ENCODE measurements around the gene TSPAN9. TPM values are rescaled to one million over a fixed set of nuclear protein-coding genes. Genes with fewer than 3 reads are reported as not detected.

Gene TSPAN9
- total and polyA plus RNA-seq, 4 donors: 27.6 to 40.1 (median 30.9) TPM

DNA sequence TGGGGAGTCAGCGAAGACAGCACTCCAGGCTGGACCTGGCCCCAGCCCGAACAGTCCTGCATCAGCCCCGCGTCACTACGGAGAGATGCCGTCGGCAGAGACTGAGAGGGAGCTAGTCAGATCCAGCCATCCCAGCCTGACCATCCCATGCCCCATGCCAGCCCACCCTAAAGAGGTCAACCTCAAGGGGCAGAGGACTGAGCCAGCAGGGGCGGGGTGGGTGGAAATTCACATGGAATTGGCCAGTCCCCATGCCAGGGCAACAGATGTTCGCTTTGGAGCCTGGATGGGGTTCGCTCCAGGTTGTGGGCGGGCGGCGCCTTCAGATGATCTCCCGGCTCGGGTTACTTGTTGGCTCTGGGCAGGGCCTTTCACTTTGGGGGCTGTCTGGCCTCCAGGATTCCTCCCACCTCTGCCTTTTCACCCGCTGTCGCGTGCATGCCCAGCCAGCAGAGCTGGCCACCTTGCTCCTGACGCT lies 154.3 kb downstream of the TSPAN9 start:
- Histone ChIP-seq H3K4me3 (ENCODE audit: low read depth, low read length) (no peak overlapping the region), H3K36me3 (ENCODE audit: control insufficient read depth, insufficient read depth, low read length) (peaks cover 9% of the 10 kb centered on the region), H3K27me3 (ENCODE audit: control insufficient read depth, insufficient read depth, low read length) (no peaks in the 10 kb centered on the region), H3K27ac (ENCODE audit: low read depth, low read length) (no peak overlapping the region), H3K9me3 (ENCODE audit: control insufficient read depth, insufficient read depth, low read length) (peaks cover 2% of the 10 kb centered on the region), H3K4me1 (ENCODE audit: control insufficient read depth, insufficient read depth, low read length) (peaks cover 41% of the 10 kb centered on the region)
- no peak for DNase-seq (ENCODE audit: low read depth in 4 of 6, low spot score in 6 of 6)
- WGBS (ENCODE audit: insufficient coverage): 81% methylated on average over 19 of the region's 19 CpGs

DNA sequence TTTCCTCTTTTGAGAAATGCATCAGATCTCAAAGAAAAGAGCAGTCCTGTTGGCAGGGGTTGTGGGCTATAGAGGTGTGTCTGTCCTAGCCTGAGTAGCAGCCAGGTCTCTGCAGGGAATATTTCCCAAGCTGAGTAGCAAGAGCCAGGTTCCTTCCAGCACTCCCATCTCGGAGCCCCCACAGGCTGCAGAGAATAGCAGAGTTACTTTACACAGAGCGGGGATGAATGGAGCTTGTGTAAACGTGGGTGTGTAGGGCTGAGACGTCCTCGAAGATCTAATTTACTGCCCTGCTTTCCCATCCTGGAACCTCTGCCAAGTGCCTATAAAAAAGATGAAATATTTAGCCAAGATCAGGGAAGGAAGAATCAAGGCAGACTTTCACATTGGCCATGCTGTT lies 156.6 kb downstream of the TSPAN9 start:
- peak in 1 of 6 donors; percentile 44 for DNase-seq (ENCODE audit: low read depth in 4 of 6, low spot score in 6 of 6)
- peaks cover 50% of the 10 kb centered on the region for H3K4me1 ChIP-seq (ENCODE audit: control insufficient read depth, insufficient read depth, low read length)
- WGBS (ENCODE audit: insufficient coverage): no CpG with 5 or more reads among the region's 5 CpGs

DNA sequence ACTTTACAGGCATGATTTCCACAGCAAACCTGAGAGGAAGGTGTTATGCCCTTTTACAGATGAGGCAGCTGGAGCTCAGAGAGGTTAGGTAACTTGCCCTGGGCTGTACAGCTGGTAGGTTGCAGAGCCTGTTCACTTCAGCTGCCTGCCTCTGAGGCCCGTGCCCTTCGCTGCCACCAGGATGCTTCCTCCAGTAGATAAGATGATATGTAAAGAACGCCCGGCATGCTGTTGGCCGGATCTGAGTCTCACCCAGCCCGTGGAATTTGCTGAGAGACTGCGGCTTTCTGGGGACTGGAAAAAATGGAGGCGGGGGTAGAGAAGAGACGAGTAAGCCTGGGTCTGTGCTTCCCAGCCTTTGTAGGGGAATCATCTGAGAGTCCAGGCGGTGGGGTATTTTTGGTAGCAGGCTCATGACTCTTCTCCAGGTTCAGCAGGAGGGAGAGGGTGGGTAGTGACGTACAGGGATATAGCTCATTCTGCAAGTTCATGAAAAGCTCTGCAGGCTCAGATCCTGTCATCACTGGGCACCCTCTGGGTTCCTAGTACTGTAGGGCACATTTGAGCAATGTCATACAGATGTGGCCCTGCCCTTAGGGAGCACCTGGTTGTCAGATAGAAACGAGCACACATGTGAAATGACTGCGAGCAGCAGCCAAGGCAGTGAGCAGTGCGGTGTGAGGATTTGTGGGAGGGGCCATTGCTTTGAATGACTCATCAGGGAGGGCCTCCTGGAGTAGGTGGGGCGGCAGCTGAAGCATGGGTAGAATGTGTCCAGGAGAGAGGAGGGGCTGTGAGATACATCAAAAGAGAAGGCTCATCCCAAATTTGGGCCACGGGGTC lies 159.4 kb downstream of the TSPAN9 start:
- Histone ChIP-seq H3K4me3 (ENCODE audit: low read depth, low read length) (no peak overlapping the region), H3K36me3 (ENCODE audit: control insufficient read depth, insufficient read depth, low read length) (peaks cover 4% of the 10 kb centered on the region), H3K9me3 (ENCODE audit: control insufficient read depth, insufficient read depth, low read length) (no peaks in the 10 kb centered on the region), H3K27me3 (ENCODE audit: control insufficient read depth, insufficient read depth, low read length) (no peaks in the 10 kb centered on the region), H3K27ac (ENCODE audit: low read depth, low read length) (no peak overlapping the region), H3K4me1 (ENCODE audit: control insufficient read depth, insufficient read depth, low read length) (peaks cover 26% of the 10 kb centered on the region)
- 79% methylated on average over 15 of the region's 16 CpGs for WGBS (ENCODE audit: insufficient coverage)
- no peak for DNase-seq (ENCODE audit: low read depth in 4 of 6, low spot score in 6 of 6)

More for the DNA sequence above, 156.6 kb downstream of the TSPAN9 start:
- Histone ChIP-seq H3K36me3 (ENCODE audit: control insufficient read depth, insufficient read depth, low read length) (peaks cover 7% of the 10 kb centered on the region), H3K27me3 (ENCODE audit: control insufficient read depth, insufficient read depth, low read length) (no peaks in the 10 kb centered on the region), H3K9me3 (ENCODE audit: control insufficient read depth, insufficient read depth, low read length) (peaks cover 2% of the 10 kb centered on the region), H3K4me3 (ENCODE audit: low read depth, low read length) (no peak overlapping the region), H3K27ac (ENCODE audit: low read depth, low read length) (no peak overlapping the region)

DNA sequence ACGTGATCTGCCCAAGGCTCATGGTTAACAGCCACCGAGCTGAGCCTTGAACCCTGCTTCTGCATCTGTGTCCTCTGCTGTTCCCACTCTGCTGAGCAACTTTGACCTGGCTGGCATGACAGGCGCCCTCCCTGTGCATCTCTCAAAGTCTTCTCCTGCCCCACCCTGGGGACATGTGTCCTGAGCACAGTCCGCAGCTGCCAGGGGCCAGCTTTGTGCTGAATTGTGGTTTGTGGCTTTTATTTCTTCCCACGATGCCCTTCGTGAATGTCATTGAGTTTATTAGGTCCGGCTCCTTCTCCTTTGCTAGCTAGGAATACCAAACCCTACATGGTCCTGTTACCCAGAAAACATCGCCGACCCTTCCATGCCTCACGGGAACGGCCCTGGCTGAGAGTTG lies 161.0 kb downstream of the TSPAN9 start:
- Histone ChIP-seq H3K9me3 (ENCODE audit: control insufficient read depth, insufficient read depth, low read length) (no peaks in the 10 kb centered on the region), H3K36me3 (ENCODE audit: control insufficient read depth, insufficient read depth, low read length) (peaks cover 8% of the 10 kb centered on the region), H3K27me3 (ENCODE audit: control insufficient read depth, insufficient read depth, low read length) (no peaks in the 10 kb centered on the region), H3K4me3 (ENCODE audit: low read depth, low read length) (no peak overlapping the region), H3K27ac (ENCODE audit: low read depth, low read length) (no peak overlapping the region), H3K4me1 (ENCODE audit: control insufficient read depth, insufficient read depth, low read length) (peaks cover 22% of the 10 kb centered on the region)
- WGBS (ENCODE audit: insufficient coverage): 75% methylated on average over 6 of the region's 11 CpGs
- no peak for DNase-seq (ENCODE audit: low read depth in 4 of 6, low spot score in 6 of 6)

DNA sequence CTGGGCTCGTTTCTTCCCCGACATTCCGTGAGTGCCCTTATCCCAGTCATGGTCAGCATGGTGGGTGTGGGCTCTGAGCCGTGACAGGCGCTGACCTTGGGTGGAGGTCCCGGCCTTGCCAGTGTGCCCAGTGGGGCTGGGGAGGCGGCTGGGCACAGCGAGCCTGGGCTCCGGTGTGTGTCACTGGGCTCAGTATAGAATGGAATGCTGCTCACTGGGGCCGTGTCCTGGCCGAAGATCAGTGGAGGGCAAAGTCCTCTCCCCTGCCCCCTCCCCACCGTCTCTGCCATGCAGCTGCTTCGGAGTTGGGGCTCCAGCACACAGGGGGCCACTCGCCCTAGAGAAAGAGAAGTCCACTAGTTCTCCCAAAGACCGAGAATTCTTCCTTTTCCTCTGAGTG lies 164.4 kb downstream of the TSPAN9 start:
- Histone ChIP-seq H3K36me3 (ENCODE audit: control insufficient read depth, insufficient read depth, low read length) (peaks cover 22% of the 10 kb centered on the region), H3K27me3 (ENCODE audit: control insufficient read depth, insufficient read depth, low read length) (no peaks in the 10 kb centered on the region), H3K4me3 (ENCODE audit: low read depth, low read length) (no peak overlapping the region), H3K4me1 (ENCODE audit: control insufficient read depth, insufficient read depth, low read length) (peaks cover 29% of the 10 kb centered on the region), H3K27ac (ENCODE audit: low read depth, low read length) (no peak overlapping the region), H3K9me3 (ENCODE audit: control insufficient read depth, insufficient read depth, low read length) (no peaks in the 10 kb centered on the region)
- DNase-seq (ENCODE audit: low read depth in 4 of 6, low spot score in 6 of 6): no peak
- WGBS (ENCODE audit: insufficient coverage): 85% methylated on average over 12 of the region's 15 CpGs

DNA sequence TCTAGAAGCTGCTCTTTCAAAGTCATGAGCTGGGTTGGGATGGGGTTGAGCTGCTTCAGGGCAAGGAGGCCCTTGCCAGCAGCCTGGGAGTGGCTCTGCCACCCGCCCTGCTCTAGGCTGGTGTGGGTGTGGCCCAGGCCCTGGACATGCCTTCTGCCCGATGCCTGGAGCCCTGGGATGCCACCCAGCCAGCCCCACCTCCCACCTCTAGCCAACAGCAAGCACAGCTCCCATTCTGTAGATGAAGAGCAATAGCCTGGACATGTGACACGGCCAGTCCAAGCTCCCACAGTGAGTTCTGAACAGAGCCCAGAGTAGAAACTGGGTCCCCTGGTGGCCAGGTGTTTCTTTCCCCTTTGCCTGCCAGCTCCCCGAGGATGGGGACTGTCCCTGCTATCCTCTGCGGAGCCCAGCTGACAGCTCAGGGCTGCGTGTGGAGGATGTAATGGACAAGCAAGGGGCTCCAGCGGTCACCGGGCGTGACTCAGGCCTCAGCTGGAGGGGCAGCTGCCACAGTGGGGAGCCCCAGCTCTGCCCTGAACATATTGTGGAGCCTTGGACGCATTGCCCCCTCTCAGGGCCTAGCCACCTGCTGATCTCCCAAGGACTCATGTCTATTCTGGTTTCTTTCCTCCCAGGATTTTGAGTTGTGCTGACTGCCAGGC lies 165.2 kb downstream of the TSPAN9 start:
- Histone ChIP-seq H3K9me3 (ENCODE audit: control insufficient read depth, insufficient read depth, low read length) (no peaks in the 10 kb centered on the region), H3K4me3 (ENCODE audit: low read depth, low read length) (no peak overlapping the region), H3K4me1 (ENCODE audit: control insufficient read depth, insufficient read depth, low read length) (peaks cover 25% of the 10 kb centered on the region), H3K27ac (ENCODE audit: low read depth, low read length) (no peak overlapping the region), H3K27me3 (ENCODE audit: control insufficient read depth, insufficient read depth, low read length) (no peaks in the 10 kb centered on the region), H3K36me3 (ENCODE audit: control insufficient read depth, insufficient read depth, low read length) (peaks cover 22% of the 10 kb centered on the region)
- DNase-seq (ENCODE audit: low read depth in 4 of 6, low spot score in 6 of 6): no peak
- WGBS (ENCODE audit: insufficient coverage): 83% methylated on average over 7 of the region's 10 CpGs

DNA sequence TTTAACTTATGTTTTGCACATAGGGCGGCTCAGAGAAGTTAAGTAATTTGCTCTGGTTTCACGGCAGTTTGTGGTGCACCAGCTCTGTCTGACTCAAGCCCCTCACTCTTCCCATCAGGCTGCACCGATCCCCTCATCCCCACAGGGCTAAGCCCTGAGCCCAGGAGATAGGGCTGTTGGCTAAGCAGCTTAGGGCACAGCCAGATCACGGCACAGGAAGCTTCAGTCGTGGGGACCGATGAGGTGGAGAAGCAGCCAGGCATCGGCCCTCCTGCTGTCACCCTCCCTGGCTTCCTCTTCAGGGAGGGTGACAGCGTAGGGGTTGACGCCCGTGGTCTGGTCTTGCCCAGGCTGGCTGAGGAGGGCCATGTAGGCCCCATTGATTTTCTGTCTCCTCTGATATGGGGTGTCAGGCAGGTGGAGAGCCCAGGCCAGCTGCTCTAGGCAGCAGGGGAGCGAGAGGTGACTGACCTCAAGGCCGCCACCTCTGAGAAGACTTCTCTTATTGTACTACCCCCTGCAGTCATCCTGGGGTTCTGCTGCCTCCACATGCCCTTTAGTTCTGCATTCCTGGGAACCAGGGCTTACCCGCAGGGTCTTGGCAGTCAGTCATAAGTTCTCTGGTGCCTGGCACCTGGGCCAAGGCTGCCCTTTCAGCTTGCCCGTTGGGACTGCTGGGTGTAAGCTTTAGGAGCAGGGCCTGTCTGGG lies 166.4 kb downstream of the TSPAN9 start:
- 85% methylated on average over 14 of the region's 14 CpGs for WGBS (ENCODE audit: insufficient coverage)
- Histone ChIP-seq H3K27ac (ENCODE audit: low read depth, low read length) (no peak overlapping the region), H3K4me1 (ENCODE audit: control insufficient read depth, insufficient read depth, low read length) (peaks cover 27% of the 10 kb centered on the region)

DNA sequence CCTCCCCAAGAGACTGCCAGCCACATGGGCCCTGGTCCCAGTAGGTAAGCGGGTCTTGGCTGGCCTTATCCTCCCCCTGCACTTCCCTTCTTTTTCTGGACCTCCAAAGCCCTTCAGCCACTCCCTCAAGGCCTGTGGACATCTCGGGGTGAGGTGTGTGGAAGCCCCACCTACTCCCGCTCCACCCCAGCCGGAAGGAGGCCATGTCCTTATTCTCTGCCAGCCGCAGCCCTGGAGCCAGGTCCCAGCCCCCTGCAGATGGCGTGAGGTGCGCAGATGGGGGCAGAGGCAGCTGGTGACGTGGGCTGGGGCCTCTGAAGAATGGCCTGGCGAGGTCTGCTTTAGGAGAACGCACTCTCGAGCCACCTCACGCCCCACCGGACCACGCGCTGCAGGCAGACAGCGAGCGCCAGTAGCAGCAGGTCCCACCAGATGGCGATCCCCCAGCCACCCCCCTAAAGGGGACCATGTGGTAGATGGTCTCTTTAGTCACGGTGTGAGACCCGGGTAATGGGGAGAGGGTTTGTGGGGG lies 167.1 kb downstream of the TSPAN9 start:
- no peaks in the 10 kb centered on the region for H3K9me3 ChIP-seq (ENCODE audit: control insufficient read depth, insufficient read depth, low read length)
- H3K4me3 ChIP-seq (ENCODE audit: low read depth, low read length): no peak overlapping the region
- peak in 1 of 6 donors; percentile 27 for DNase-seq (ENCODE audit: low read depth in 4 of 6, low spot score in 6 of 6)
- peaks cover 27% of the 10 kb centered on the region for H3K4me1 ChIP-seq (ENCODE audit: control insufficient read depth, insufficient read depth, low read length)
- H3K36me3 ChIP-seq (ENCODE audit: control insufficient read depth, insufficient read depth, low read length): peaks cover 22% of the 10 kb centered on the region
- WGBS (ENCODE audit: insufficient coverage): 85% methylated on average over 14 of the region's 20 CpGs
- H3K27me3 ChIP-seq (ENCODE audit: control insufficient read depth, insufficient read depth, low read length): no peaks in the 10 kb centered on the region
- no peak overlapping the region for H3K27ac ChIP-seq (ENCODE audit: low read depth, low read length)

More for the DNA sequence above, 166.4 kb downstream of the TSPAN9 start:
- Histone ChIP-seq H3K27me3 (ENCODE audit: control insufficient read depth, insufficient read depth, low read length) (no peaks in the 10 kb centered on the region), H3K36me3 (ENCODE audit: control insufficient read depth, insufficient read depth, low read length) (peaks cover 22% of the 10 kb centered on the region), H3K4me3 (ENCODE audit: low read depth, low read length) (no peak overlapping the region), H3K9me3 (ENCODE audit: control insufficient read depth, insufficient read depth, low read length) (no peaks in the 10 kb centered on the region)
- no peak for DNase-seq (ENCODE audit: low read depth in 4 of 6, low spot score in 6 of 6)

DNA sequence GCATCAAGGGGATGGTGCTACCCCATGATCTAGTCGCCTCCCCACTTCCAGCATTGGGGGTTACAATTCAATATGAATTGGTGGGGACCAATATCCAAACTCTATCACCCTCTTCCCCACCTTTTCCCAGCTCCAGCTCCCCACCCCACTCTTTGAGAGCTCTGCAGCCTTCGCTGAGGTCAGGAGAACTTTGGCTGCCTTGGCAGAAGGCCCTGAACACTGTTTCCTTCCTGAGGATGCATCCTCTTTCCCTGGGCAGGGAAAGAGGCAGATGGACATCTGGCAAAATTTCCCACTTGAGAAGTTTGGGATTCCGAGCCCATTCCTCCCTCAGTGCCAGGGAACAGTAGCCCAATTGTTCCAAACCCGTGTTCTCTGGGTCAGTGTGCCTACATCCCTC lies 169.1 kb downstream of the TSPAN9 start:
- WGBS (ENCODE audit: insufficient coverage): 53% methylated on average over 3 of the region's 4 CpGs
- Histone ChIP-seq H3K36me3 (ENCODE audit: control insufficient read depth, insufficient read depth, low read length) (peaks cover 22% of the 10 kb centered on the region), H3K4me3 (ENCODE audit: low read depth, low read length) (no peak overlapping the region), H3K27ac (ENCODE audit: low read depth, low read length) (no peak overlapping the region), H3K4me1 (ENCODE audit: control insufficient read depth, insufficient read depth, low read length) (peaks cover 33% of the 10 kb centered on the region), H3K9me3 (ENCODE audit: control insufficient read depth, insufficient read depth, low read length) (no peaks in the 10 kb centered on the region), H3K27me3 (ENCODE audit: control insufficient read depth, insufficient read depth, low read length) (no peaks in the 10 kb centered on the region)
- DNase-seq (ENCODE audit: low read depth in 4 of 6, low spot score in 6 of 6): no peak

Data from spinal cord (tissue), 10 donors.